Measurements from ENCODE around the gene SYT7.
"Not testable (repeated sequence)": the region's sequence is repeated elsewhere in the genome, so short reads cannot be mapped to it uniquely, and the experiment has no call there.

SYT7 gene

GRCh38 chr11:61473370-61474012 is 107.4 kb downstream of the SYT7 start:
- no peak for DNase-seq

- no peak for DNase-seq
Observed at GRCh38 chr11:61472868-61473267, 108.0 kb downstream of the SYT7 start.

- no peak for DNase-seq
Observed at GRCh38 chr11:61472282-61472681, 108.6 kb downstream of the SYT7 start.

- no peak for DNase-seq
Observed at GRCh38 chr11:61468002-61468401, 112.9 kb downstream of the SYT7 start.

- DNase-seq = not testable (repeated sequence)
Observed at GRCh38 chr11:61467602-61468001, 113.3 kb downstream of the SYT7 start.
